Brain microvascular endothelial cell (primary cell): ENCODE data around the gene CBX5.

ENCODE experiments used
- DNase-seq: peaks from one replicate; pipeline ENCODE4 v3.0.0-alpha.2; 2020
- H3K27ac ChIP-seq: fragments of 250-450 bp; sonication (Bioruptor Pico); 2 replicates; pipeline ENCODE4 v1.5.1; 2020; ENCODE audit warnings: mild to moderate bottlenecking, moderate library complexity
- H3K27me3 ChIP-seq: fragments of 250-450 bp; sonication (Bioruptor Pico); replicated peaks from 2 replicates; pipeline ENCODE4 v1.5.1; 2020; ENCODE audit warnings: mild to moderate bottlenecking
- H3K36me3 ChIP-seq: fragments of 250-450 bp; sonication (Bioruptor Pico); replicated peaks from 2 replicates; pipeline ENCODE4 v1.5.1; 2020; ENCODE audit warnings: mild to moderate bottlenecking
- H3K4me3 ChIP-seq: 2 replicates; pipeline ENCODE4 v1.5.1; 2011; ENCODE audit warnings: low read depth, mild to moderate bottlenecking, control low read depth, low read length, moderate library complexity
- CTCF ChIP-seq: IDR thresholded peaks from 2 replicates; pipeline ENCODE4 v1.5.1; 2011; ENCODE audit warnings: low read depth, mild to moderate bottlenecking, moderate library complexity, low read length, control low read depth, inconsistent platforms; ENCODE audit errors: missing control alignments
- in situ Hi-C: cut with HindIII; loops from 2 replicates; pipeline ENCODE4 v1.10.0; 2017; ENCODE audit warnings: low sequenced_read_pairs, low pct_ligation_motif_present

CBX5 gene

GRCh38 chr12:54216797-54217661 lies 62.9 kb downstream of the CBX5 start:
- peak; percentile 84 for TF ChIP-seq CTCF
- Histone ChIP-seq H3K27ac (no peak overlapping the region), H3K4me3 (peak overlapping the region; percentile 55), H3K27me3 (no peaks in the 10 kb centered on the region), H3K36me3 (no peaks in the 10 kb centered on the region)
- peak; percentile 58 for DNase-seq
- in situ Hi-C loops = loop anchor here (25.0 kb wide), 1 partner anchor 205 kb away; the partner anchor contains the start of genes HOXC8 and HOXC9

GRCh38 chr12:54215989-54216796 lies 63.7 kb downstream of the CBX5 start:
- no peak for TF ChIP-seq CTCF
- Histone ChIP-seq H3K27ac (no peak overlapping the region), H3K36me3 (no peaks in the 10 kb centered on the region), H3K27me3 (no peaks in the 10 kb centered on the region), H3K4me3 (peak overlapping the region; percentile 55)
- no peak for DNase-seq
- in situ Hi-C loops = loop anchor here (25.0 kb wide), 1 partner anchor 204 kb away; the partner anchor contains the start of genes HOXC8 and HOXC9

GRCh38 chr12:54214553-54215406 lies 65.1 kb downstream of the CBX5 start:
- DNase-seq = peak; percentile 71
- no peaks in the 10 kb centered on the region for H3K36me3 ChIP-seq
- no peaks in the 10 kb centered on the region for H3K27me3 ChIP-seq
- H3K27ac ChIP-seq = no peak overlapping the region
- in situ Hi-C loops = loop anchor here (25.0 kb wide), 1 partner anchor 202 kb away; the partner anchor contains the start of genes HOXC8 and HOXC9
- peak overlapping the region; percentile 24 for H3K4me3 ChIP-seq
- TF ChIP-seq CTCF = peak; percentile 99

GRCh38 chr12:54213079-54213478 lies 66.8 kb downstream of the CBX5 start:
- no peak overlapping the region for H3K4me3 ChIP-seq
- no peaks in the 10 kb centered on the region for H3K27me3 ChIP-seq
- DNase-seq = no peak
- H3K27ac ChIP-seq = no peak overlapping the region
- in situ Hi-C loops = loop anchor here (25.0 kb wide), 1 partner anchor 201 kb away; the partner anchor contains the start of genes HOXC8 and HOXC9
- no peaks in the 10 kb centered on the region for H3K36me3 ChIP-seq
- TF ChIP-seq CTCF = no peak

GRCh38 chr12:54211920-54212319 lies 68.0 kb downstream of the CBX5 start:
- DNase-seq = no peak
- H3K27me3 ChIP-seq = peaks cover 7% of the 10 kb centered on the region

More at GRCh38 chr12:54211920-54212319, 68.0 kb downstream of the CBX5 start:
- Histone ChIP-seq H3K27ac (no peak overlapping the region), H3K4me3 (no peak overlapping the region), H3K36me3 (no peaks in the 10 kb centered on the region)
- TF ChIP-seq CTCF = no peak
- in situ Hi-C loops = loop anchor here (25.0 kb wide), 1 partner anchor 200 kb away; the partner anchor contains the start of genes HOXC8 and HOXC9
